Mesendoderm (in vitro differentiated cells): Measurements from ENCODE around the gene SMC4.

ENCODE experiments used
- DNase-seq: peaks from one replicate; pipeline ENCODE4 v3.0.0; 2013
- H2AK5ac ChIP-seq: 2 replicates; pipeline ENCODE4 v1.6.1; 2013; ENCODE audit warnings: low read length, inconsistent platforms
- H2BK120ac ChIP-seq: 2 replicates; pipeline ENCODE4 v1.6.1; 2013; ENCODE audit warnings: low read depth, mild to moderate bottlenecking, low read length, moderate library complexity, mixed read lengths
- H2BK15ac ChIP-seq: replicated peaks from 2 replicates; pipeline ENCODE4 v1.6.1; 2013; ENCODE audit warnings: low read depth, mild to moderate bottlenecking, moderate library complexity
- H2BK5ac ChIP-seq: 2 replicates; pipeline ENCODE4 v1.6.1; 2013; ENCODE audit warnings: low read length, inconsistent platforms
- H3K18ac ChIP-seq: 2 replicates; pipeline ENCODE4 v1.6.1; 2013; ENCODE audit warnings: mild to moderate bottlenecking, low read length, mixed read lengths
- H3K23ac ChIP-seq: one replicate; pipeline ENCODE4 v1.6.1; 2013; ENCODE audit warnings: low read length
- H3K27ac ChIP-seq: 2 replicates; pipeline ENCODE4 v1.5.1; 2013; ENCODE audit warnings: low read depth, mild to moderate bottlenecking, inconsistent platforms, low read length, moderate library complexity
- H3K27me3 ChIP-seq: 2 replicates; pipeline ENCODE4 v1.6.1; 2013; ENCODE audit warnings: low read length, control low read depth, mild to moderate bottlenecking, inconsistent platforms; ENCODE audit not compliant: insufficient read depth, poor library complexity
- H3K36me3 ChIP-seq: 2 replicates; pipeline ENCODE4 v1.6.1; 2013; ENCODE audit warnings: low read length, inconsistent platforms; ENCODE audit not compliant: control insufficient read depth, insufficient read depth
- H3K4ac ChIP-seq: one replicate; pipeline ENCODE4 v1.6.1; 2013; ENCODE audit warnings: low read depth, mild to moderate bottlenecking, low read length, moderate library complexity
- H3K4me1 ChIP-seq: 2 replicates; pipeline ENCODE4 v1.6.1; 2013; ENCODE audit warnings: low read depth, low read length, inconsistent platforms; ENCODE audit not compliant: control insufficient read depth
- H3K4me2 ChIP-seq: 2 replicates; pipeline ENCODE4 v1.6.1; 2013; ENCODE audit warnings: low read length
- H3K4me3 ChIP-seq: 2 replicates; pipeline ENCODE4 v1.5.1; 2013; ENCODE audit warnings: mild to moderate bottlenecking, low read length
- H3K56ac ChIP-seq: one replicate; pipeline ENCODE4 v1.6.1; 2013; ENCODE audit warnings: low read length
- H3K79me1 ChIP-seq: 2 replicates; pipeline ENCODE4 v1.6.1; 2013; ENCODE audit warnings: low read length, inconsistent platforms
- H3K79me2 ChIP-seq: 2 replicates; pipeline ENCODE4 v1.6.1; 2013; ENCODE audit warnings: mild to moderate bottlenecking, low read length; ENCODE audit not compliant: control insufficient read depth, insufficient read depth
- H3K9ac ChIP-seq: 2 replicates; pipeline ENCODE4 v1.6.1; 2013; ENCODE audit warnings: low read length, inconsistent platforms
- H4K5ac ChIP-seq: one replicate; pipeline ENCODE4 v1.6.1; 2013; ENCODE audit warnings: low read length
- H4K8ac ChIP-seq: one replicate; pipeline ENCODE4 v1.6.1; 2013; ENCODE audit warnings: low read depth, mild to moderate bottlenecking, control low read depth, low read length, moderate library complexity
- WGBS: extraction: QIAGEN DNeasy Blood & Tissue Kit; methylation state at CpG from one replicate; pipeline ENCODE4 v1.1.7; 2013; ENCODE audit warnings: low lambda C conversion rate, missing lambda C conversion rate; ENCODE audit not compliant: insufficient coverage; ENCODE audit errors: extremely low coverage; 5-methylcytosine and 5-hydroxymethylcytosine counted together

Gene SMC4

GRCh38 chr3:160475153-160475552, 75.7 kb downstream of the SMC4 start:
- no peaks in the 10 kb centered on the region for H3K4me1 ChIP-seq
- H3K27me3 ChIP-seq, result no peaks in the 10 kb centered on the region
- no peak overlapping the region for H4K5ac ChIP-seq
- no peak overlapping the region for H2AK5ac ChIP-seq
- no peak overlapping the region for H3K23ac ChIP-seq
- no peak overlapping the region for H3K27ac ChIP-seq
- H2BK120ac ChIP-seq, result no peak overlapping the region
- no peaks in the 10 kb centered on the region for H3K36me3 ChIP-seq
- no peak overlapping the region for H4K8ac ChIP-seq
- no peak overlapping the region for H2BK15ac ChIP-seq
- no peak overlapping the region for H3K9ac ChIP-seq
- H3K4ac ChIP-seq, result no peak overlapping the region
- no peaks in the 10 kb centered on the region for H3K79me1 ChIP-seq
- no peaks in the 10 kb centered on the region for H3K79me2 ChIP-seq
- WGBS, result no CpG with 5 or more reads among the region's 2 CpGs
- H3K4me3 ChIP-seq, result no peak overlapping the region
- no peak overlapping the region for H3K18ac ChIP-seq
- no peak overlapping the region for H3K4me2 ChIP-seq
- no peak overlapping the region for H2BK5ac ChIP-seq
- H3K56ac ChIP-seq, result no peak overlapping the region
- DNase-seq, result no peak

GRCh38 chr3:160475884-160476283, 76.4 kb downstream of the SMC4 start:
- no peak overlapping the region for H2BK15ac ChIP-seq
- H3K36me3 ChIP-seq, result no peaks in the 10 kb centered on the region
- H2BK120ac ChIP-seq, result no peak overlapping the region
- no peak overlapping the region for H3K27ac ChIP-seq
- no peak overlapping the region for H2AK5ac ChIP-seq
- no peak for DNase-seq
- no peak overlapping the region for H4K5ac ChIP-seq
- H3K79me2 ChIP-seq, result no peaks in the 10 kb centered on the region
- no peak overlapping the region for H3K4ac ChIP-seq
- H4K8ac ChIP-seq, result no peak overlapping the region
- no peaks in the 10 kb centered on the region for H3K4me1 ChIP-seq
- no peaks in the 10 kb centered on the region for H3K27me3 ChIP-seq
- no peak overlapping the region for H3K4me2 ChIP-seq
- H3K4me3 ChIP-seq, result no peak overlapping the region
- WGBS, result no CpG with 5 or more reads among the region's 2 CpGs
- no peak overlapping the region for H2BK5ac ChIP-seq
- H3K79me1 ChIP-seq, result no peaks in the 10 kb centered on the region
- H3K9ac ChIP-seq, result no peak overlapping the region
- H3K23ac ChIP-seq, result no peak overlapping the region
- H3K18ac ChIP-seq, result no peak overlapping the region
- no peak overlapping the region for H3K56ac ChIP-seq

GRCh38 chr3:160477750-160478149, 78.3 kb downstream of the SMC4 start:
- DNase-seq, result peak; percentile 47
- no peak overlapping the region for H3K56ac ChIP-seq
- H3K18ac ChIP-seq, result no peak overlapping the region
- H3K27me3 ChIP-seq, result no peaks in the 10 kb centered on the region
- no peak overlapping the region for H3K9ac ChIP-seq
- H2BK120ac ChIP-seq, result no peak overlapping the region
- no peaks in the 10 kb centered on the region for H3K36me3 ChIP-seq
- H3K4me3 ChIP-seq, result no peak overlapping the region
- no peak overlapping the region for H3K4ac ChIP-seq
- H3K79me2 ChIP-seq, result no peaks in the 10 kb centered on the region
- no peak overlapping the region for H2AK5ac ChIP-seq
- no peak overlapping the region for H3K23ac ChIP-seq
- H4K8ac ChIP-seq, result no peak overlapping the region
- H3K4me1 ChIP-seq, result no peaks in the 10 kb centered on the region
- no peak overlapping the region for H4K5ac ChIP-seq
- H3K4me2 ChIP-seq, result no peak overlapping the region
- H3K27ac ChIP-seq, result no peak overlapping the region
- no peak overlapping the region for H2BK5ac ChIP-seq
- no peak overlapping the region for H2BK15ac ChIP-seq
- no CpG with 5 or more reads among the region's 5 CpGs for WGBS
- no peaks in the 10 kb centered on the region for H3K79me1 ChIP-seq

GRCh38 chr3:160478338-160478737, 78.9 kb downstream of the SMC4 start:
- Histone ChIP-seq H4K5ac (no peak overlapping the region), H2BK120ac (no peak overlapping the region), H3K79me1 (no peaks in the 10 kb centered on the region), H3K4ac (no peak overlapping the region), H3K27me3 (no peaks in the 10 kb centered on the region), H2BK5ac (no peak overlapping the region), H4K8ac (no peak overlapping the region), H3K79me2 (no peaks in the 10 kb centered on the region), H3K23ac (no peak overlapping the region), H2AK5ac (no peak overlapping the region), H3K4me2 (no peak overlapping the region), H3K27ac (no peak overlapping the region), H3K4me3 (no peak overlapping the region), H3K9ac (no peak overlapping the region), H2BK15ac (no peak overlapping the region), H3K56ac (no peak overlapping the region), H3K18ac (no peak overlapping the region), H3K36me3 (no peaks in the 10 kb centered on the region), H3K4me1 (no peaks in the 10 kb centered on the region)
- DNase-seq, result no peak
- WGBS, result no CpG with 5 or more reads among the region's 5 CpGs

GRCh38 chr3:160479376-160479775, 79.9 kb downstream of the SMC4 start:
- no peak overlapping the region for H3K27ac ChIP-seq
- no peak overlapping the region for H3K56ac ChIP-seq
- H3K4ac ChIP-seq, result no peak overlapping the region
- H3K79me1 ChIP-seq, result no peaks in the 10 kb centered on the region
- no peaks in the 10 kb centered on the region for H3K79me2 ChIP-seq
- no peak overlapping the region for H3K9ac ChIP-seq
- no CpG with 5 or more reads among the region's 10 CpGs for WGBS
- no peak overlapping the region for H2BK120ac ChIP-seq
- no peaks in the 10 kb centered on the region for H3K4me1 ChIP-seq
- no peak overlapping the region for H3K4me3 ChIP-seq
- DNase-seq, result no peak
- H2BK15ac ChIP-seq, result no peak overlapping the region
- no peaks in the 10 kb centered on the region for H3K36me3 ChIP-seq
- H4K5ac ChIP-seq, result no peak overlapping the region
- H3K27me3 ChIP-seq, result no peaks in the 10 kb centered on the region
- no peak overlapping the region for H2BK5ac ChIP-seq
- no peak overlapping the region for H3K23ac ChIP-seq
- no peak overlapping the region for H3K18ac ChIP-seq
- no peak overlapping the region for H2AK5ac ChIP-seq
- H4K8ac ChIP-seq, result no peak overlapping the region
- no peak overlapping the region for H3K4me2 ChIP-seq

- H3K79me2 ChIP-seq, result no peaks in the 10 kb centered on the region
- no peak overlapping the region for H3K56ac ChIP-seq
- H2BK5ac ChIP-seq, result no peak overlapping the region
- H3K27ac ChIP-seq, result no peak overlapping the region
- H3K4me3 ChIP-seq, result no peak overlapping the region
- H2BK120ac ChIP-seq, result no peak overlapping the region
- no peak overlapping the region for H3K4me2 ChIP-seq
- H3K4ac ChIP-seq, result no peak overlapping the region
- no peak overlapping the region for H3K18ac ChIP-seq
- no peaks in the 10 kb centered on the region for H3K27me3 ChIP-seq
- no peak overlapping the region for H2AK5ac ChIP-seq
- H3K23ac ChIP-seq, result no peak overlapping the region
- DNase-seq, result peak; percentile 31
- no peaks in the 10 kb centered on the region for H3K79me1 ChIP-seq
- H3K36me3 ChIP-seq, result no peaks in the 10 kb centered on the region
- H3K9ac ChIP-seq, result no peak overlapping the region
- WGBS, result no CpG with 5 or more reads among the region's 5 CpGs
- no peaks in the 10 kb centered on the region for H3K4me1 ChIP-seq
- no peak overlapping the region for H2BK15ac ChIP-seq
- no peak overlapping the region for H4K8ac ChIP-seq
- no peak overlapping the region for H4K5ac ChIP-seq
Observed at GRCh38 chr3:160480931-160481330, 81.5 kb downstream of the SMC4 start.
